Activated T-cell treated with anti-CD3 and anti-CD28 coated beads, Interleukin-2, amount 50 U/mL, for 72 hours (primary cell): ENCODE data around the gene FBXL7. TPM values are rescaled to one million over a fixed set of nuclear protein-coding genes. Genes with fewer than 3 reads are reported as not detected.
"Not testable (repeated sequence)": the region's sequence is repeated elsewhere in the genome, so short reads cannot be mapped to it uniquely, and the experiment has no call there.

Experiments
- ATAC-seq, 2 donors: fragments of 150-1000 bp; cut with Tn5 transposase; replicated peaks in 1 of 2; 2 replicates each; pipeline ENCODE4 v1.10.0; 2021; ENCODE audit warnings: moderate library complexity in 2 of 2, mild to moderate bottlenecking in 1 of 2
- DNase-seq, 2 donors: peaks; one replicate each; pipeline ENCODE4 v3.0.0; 2021 to 2022; ENCODE audit warnings: mixed read lengths in 1 of 2
- H3K27ac Mint-ChIP-seq: one replicate; pipeline ENCODE4 v1.8.0; 2022; ENCODE audit warnings: mild to moderate bottlenecking, moderate library complexity, mixed read lengths
- H3K27me3 Mint-ChIP-seq: one replicate; pipeline ENCODE4 v1.8.0; 2022; ENCODE audit warnings: low read depth, mixed read lengths
- H3K36me3 Mint-ChIP-seq, 2 donors: one replicate each; pipeline ENCODE4 v1.8.0; 2022; ENCODE audit warnings: mixed read lengths in 2 of 2, mild to moderate bottlenecking in 1 of 2; ENCODE audit not compliant: insufficient read depth in 2 of 2
- H3K4me1 Mint-ChIP-seq: one replicate; pipeline ENCODE4 v1.8.0; 2022; ENCODE audit warnings: low read depth, mixed read lengths
- H3K4me3 Mint-ChIP-seq, 2 donors: one replicate each; pipeline ENCODE4 v1.8.0; 2022; ENCODE audit warnings: mild to moderate bottlenecking in 2 of 2, mixed read lengths in 2 of 2, moderate library complexity in 2 of 2
- H3K9me3 Mint-ChIP-seq, 2 donors: one replicate each; pipeline ENCODE4 v1.8.0; 2022; ENCODE audit warnings: mixed read lengths in 2 of 2
- total RNA-seq, 2 donors: library from RNA; stranded (reverse); gene quantifications; one replicate each; pipeline ENCODE4 v1.2.3, GENCODE V29; 2022

Gene FBXL7
- total RNA-seq, 2 donors from 2014 or later = not detected

GRCh38 chr5:15872259-15872658 is 372.3 kb downstream of the FBXL7 start:
- ATAC-seq, DNase-seq, H3K27ac Mint-ChIP-seq, H3K4me3 Mint-ChIP-seq, H3K4me1 Mint-ChIP-seq, H3K27me3 Mint-ChIP-seq: not testable (repeated sequence)
- H3K36me3 Mint-ChIP-seq = peaks cover 2 to 12% of the 10 kb centered on the region in 2 donors
- H3K9me3 Mint-ChIP-seq = peaks cover 10 to 27% of the 10 kb centered on the region in 2 donors

- peaks cover under 1 to 2% of the 10 kb centered on the region in 2 donors for H3K36me3 Mint-ChIP-seq
- H3K27me3 Mint-ChIP-seq = no peaks in the 10 kb centered on the region
- H3K27ac Mint-ChIP-seq = no peak overlapping the region
- ATAC-seq (no peak), DNase-seq (no peak)
- no peaks in the 10 kb centered on the region for H3K4me1 Mint-ChIP-seq
- peaks cover 4 to 8% of the 10 kb centered on the region in 2 donors for H3K9me3 Mint-ChIP-seq
- no peak overlapping the region for H3K4me3 Mint-ChIP-seq
These were observed 377.9 kb downstream of the FBXL7 start for GRCh38 chr5:15877914-15878313.

GRCh38 chr5:15880201-15880600 is 380.2 kb downstream of the FBXL7 start:
- Mint-ChIP-seq H3K4me1 (no peaks in the 10 kb centered on the region), H3K27ac (no peak overlapping the region), H3K9me3 (no peaks in the 10 kb centered on the region), H3K4me3 (no peak overlapping the region), H3K36me3 (no peaks in the 10 kb centered on the region), H3K27me3 (no peaks in the 10 kb centered on the region)
- DNase-seq (no peak), ATAC-seq (no peak)

GRCh38 chr5:15885156-15885555 is 385.2 kb downstream of the FBXL7 start:
- Mint-ChIP-seq H3K36me3 (no peaks in the 10 kb centered on the region), H3K4me3 (no peak overlapping the region), H3K27ac (no peak overlapping the region), H3K9me3 (peaks cover 0 to 1% of the 10 kb centered on the region in 2 donors), H3K27me3 (no peaks in the 10 kb centered on the region), H3K4me1 (no peaks in the 10 kb centered on the region)
- ATAC-seq (no peak), DNase-seq (no peak)

- DNase-seq (no peak), ATAC-seq (no peak)
- no peaks in the 10 kb centered on the region for H3K36me3 Mint-ChIP-seq
- no peak overlapping the region for H3K4me3 Mint-ChIP-seq
- H3K27me3 Mint-ChIP-seq = no peaks in the 10 kb centered on the region
- peaks cover 1 to 2% of the 10 kb centered on the region in 2 donors for H3K9me3 Mint-ChIP-seq
- no peaks in the 10 kb centered on the region for H3K4me1 Mint-ChIP-seq
- H3K27ac Mint-ChIP-seq = no peak overlapping the region
These were observed 386.2 kb downstream of the FBXL7 start for GRCh38 chr5:15886156-15886555.

GRCh38 chr5:15887093-15887492 is 387.1 kb downstream of the FBXL7 start:
- Mint-ChIP-seq H3K27me3 (no peaks in the 10 kb centered on the region), H3K9me3 (peaks cover 2% of the 10 kb centered on the region in 2 donors), H3K4me1 (no peaks in the 10 kb centered on the region), H3K4me3 (no peak overlapping the region), H3K36me3 (peaks cover 0 to 1% of the 10 kb centered on the region in 2 donors), H3K27ac (no peak overlapping the region)
- DNase-seq (no peak), ATAC-seq (no peak)

- DNase-seq (no peak), ATAC-seq (no peak)
- H3K27me3 Mint-ChIP-seq = no peaks in the 10 kb centered on the region
- H3K4me3 Mint-ChIP-seq = no peak overlapping the region
- no peak overlapping the region for H3K27ac Mint-ChIP-seq
- peaks cover 0 to 2% of the 10 kb centered on the region in 2 donors for H3K36me3 Mint-ChIP-seq
- H3K4me1 Mint-ChIP-seq = no peaks in the 10 kb centered on the region
- H3K9me3 Mint-ChIP-seq = peaks cover 2 to 4% of the 10 kb centered on the region in 2 donors
These were observed 389.0 kb downstream of the FBXL7 start for GRCh38 chr5:15889001-15889400.

GRCh38 chr5:15893866-15894265 is 393.9 kb downstream of the FBXL7 start:
- DNase-seq (no peak), ATAC-seq (no peak)
- peaks cover 3 to 7% of the 10 kb centered on the region in 2 donors for H3K9me3 Mint-ChIP-seq
- no peak overlapping the region for H3K4me3 Mint-ChIP-seq
- no peaks in the 10 kb centered on the region for H3K27me3 Mint-ChIP-seq
- no peaks in the 10 kb centered on the region for H3K4me1 Mint-ChIP-seq
- H3K36me3 Mint-ChIP-seq = peaks cover 0 to 2% of the 10 kb centered on the region in 2 donors
- H3K27ac Mint-ChIP-seq = no peak overlapping the region

- Mint-ChIP-seq H3K9me3 (peaks cover 3 to 6% of the 10 kb centered on the region in 2 donors), H3K27me3 (no peaks in the 10 kb centered on the region), H3K27ac (no peak overlapping the region), H3K4me3 (no peak overlapping the region), H3K36me3 (no peaks in the 10 kb centered on the region), H3K4me1 (no peaks in the 10 kb centered on the region)
- ATAC-seq (no peak), DNase-seq (no peak)
These were observed 397.7 kb downstream of the FBXL7 start for GRCh38 chr5:15897656-15898055.

GRCh38 chr5:15898641-15899040 is 398.7 kb downstream of the FBXL7 start:
- Mint-ChIP-seq H3K27ac (no peak overlapping the region), H3K36me3 (no peaks in the 10 kb centered on the region), H3K4me3 (no peak overlapping the region), H3K9me3 (peaks cover 3 to 6% of the 10 kb centered on the region in 2 donors), H3K4me1 (no peaks in the 10 kb centered on the region), H3K27me3 (no peaks in the 10 kb centered on the region)
- DNase-seq (no peak), ATAC-seq (no peak)

- no peak overlapping the region for H3K4me3 Mint-ChIP-seq
- H3K4me1 Mint-ChIP-seq = no peaks in the 10 kb centered on the region
- H3K36me3 Mint-ChIP-seq = no peaks in the 10 kb centered on the region
- H3K9me3 Mint-ChIP-seq = peaks cover 3 to 6% of the 10 kb centered on the region in 2 donors
- DNase-seq (no peak), ATAC-seq (no peak)
- H3K27ac Mint-ChIP-seq = no peak overlapping the region
- no peaks in the 10 kb centered on the region for H3K27me3 Mint-ChIP-seq
These were observed 399.5 kb downstream of the FBXL7 start for GRCh38 chr5:15899481-15899880.

GRCh38 chr5:15901151-15901550 is 401.2 kb downstream of the FBXL7 start:
- Mint-ChIP-seq H3K9me3 (peaks cover 3% of the 10 kb centered on the region in 2 donors), H3K36me3 (no peaks in the 10 kb centered on the region), H3K4me1 (no peaks in the 10 kb centered on the region), H3K4me3 (no peak overlapping the region), H3K27ac (no peak overlapping the region), H3K27me3 (no peaks in the 10 kb centered on the region)
- DNase-seq (no peak), ATAC-seq (no peak)

- Mint-ChIP-seq H3K4me3 (no peak overlapping the region), H3K27me3 (no peaks in the 10 kb centered on the region), H3K9me3 (peaks cover 3% of the 10 kb centered on the region in 2 donors), H3K27ac (no peak overlapping the region), H3K36me3 (no peaks in the 10 kb centered on the region), H3K4me1 (no peaks in the 10 kb centered on the region)
- ATAC-seq = no peak
- no peak for DNase-seq
These were observed 402.1 kb downstream of the FBXL7 start for GRCh38 chr5:15902066-15902465.
